ENCODE measurements around the gene PRRT3. TPM values are rescaled to one million over a fixed set of nuclear protein-coding genes. Genes with fewer than 3 reads are reported as not detected.

Gene PRRT3
- total and polyA plus RNA-seq, 2 of the 13 experiments (the other 11 are each of a cell fraction or from before 2014, with no cell fraction given), result 0.22 to 0.44 TPM

DNA sequence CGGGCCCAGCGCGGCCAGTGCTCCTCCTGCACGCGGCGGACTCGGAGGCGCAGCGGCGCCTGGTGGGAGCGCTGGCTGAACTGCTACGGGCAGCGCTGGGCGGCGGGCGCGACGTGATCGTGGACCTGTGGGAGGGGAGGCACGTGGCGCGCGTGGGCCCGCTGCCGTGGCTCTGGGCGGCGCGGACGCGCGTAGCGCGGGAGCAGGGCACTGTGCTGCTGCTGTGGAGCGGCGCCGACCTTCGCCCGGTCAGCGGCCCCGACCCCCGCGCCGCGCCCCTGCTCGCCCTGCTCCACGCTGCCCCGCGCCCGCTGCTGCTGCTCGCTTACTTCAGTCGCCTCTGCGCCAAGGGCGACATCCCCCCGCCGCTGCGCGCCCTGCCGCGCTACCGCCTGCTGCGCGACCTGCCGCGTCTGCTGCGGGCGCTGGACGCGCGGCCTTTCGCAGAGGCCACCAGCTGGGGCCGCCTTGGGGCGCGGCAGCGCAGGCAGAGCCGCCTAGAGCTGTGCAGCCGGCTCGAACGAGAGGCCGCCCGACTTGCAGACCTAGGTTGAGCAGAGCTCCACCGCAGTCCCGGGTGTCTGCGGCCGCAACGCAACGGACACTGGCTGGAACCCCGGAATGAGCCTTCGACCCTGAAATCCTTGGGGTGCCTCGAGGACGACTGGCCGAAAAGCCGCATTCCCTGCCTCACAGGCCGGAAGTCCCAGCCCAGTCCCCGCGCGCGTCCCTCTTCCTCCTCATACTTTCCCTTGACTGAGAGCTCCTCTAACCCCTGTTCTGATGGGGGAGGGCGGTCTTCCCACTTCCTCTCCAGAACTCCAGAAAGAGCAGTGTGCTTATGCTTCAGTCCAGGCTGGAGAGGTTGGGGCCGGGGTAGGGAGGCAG is 36.7 kb downstream of the PRRT3 start (continued):
- peak; percentile 59; the same call in 1 of the 2 replicates for TF ChIP-seq ETV6 (CRISPR knock-in tag; conservative IDR thresholded peaks at IDR 0.05)
- 0 out of 2 replicates have a peak, but pooled peaks have one; percentile 3 for TF ChIP-seq DPF2 (CRISPR knock-in tag; IDR thresholded peaks at IDR 0.05; ENCODE audit: borderline replicate concordance, low read depth)
- no peak for TF ChIP-seq ZNF7 (CRISPR knock-in tag; IDR thresholded peaks at IDR 0.05)
- no peak for TF ChIP-seq PRDM4 (CRISPR knock-in tag; IDR thresholded peaks at IDR 0.05; ENCODE audit: borderline replicate concordance)
- TF ChIP-seq GFI1 (CRISPR knock-in tag; IDR thresholded peaks at IDR 0.05; ENCODE audit: borderline replicate concordance), result peak; percentile 69; the same call in 1 of the 2 replicates
- TF ChIP-seq ZNF563 (CRISPR knock-in tag; IDR thresholded peaks at IDR 0.05), result peak; percentile 93
- TF ChIP-seq RFX5 (IDR thresholded peaks at IDR 0.05; ENCODE audit: low read depth, low read length), result no peak

DNA sequence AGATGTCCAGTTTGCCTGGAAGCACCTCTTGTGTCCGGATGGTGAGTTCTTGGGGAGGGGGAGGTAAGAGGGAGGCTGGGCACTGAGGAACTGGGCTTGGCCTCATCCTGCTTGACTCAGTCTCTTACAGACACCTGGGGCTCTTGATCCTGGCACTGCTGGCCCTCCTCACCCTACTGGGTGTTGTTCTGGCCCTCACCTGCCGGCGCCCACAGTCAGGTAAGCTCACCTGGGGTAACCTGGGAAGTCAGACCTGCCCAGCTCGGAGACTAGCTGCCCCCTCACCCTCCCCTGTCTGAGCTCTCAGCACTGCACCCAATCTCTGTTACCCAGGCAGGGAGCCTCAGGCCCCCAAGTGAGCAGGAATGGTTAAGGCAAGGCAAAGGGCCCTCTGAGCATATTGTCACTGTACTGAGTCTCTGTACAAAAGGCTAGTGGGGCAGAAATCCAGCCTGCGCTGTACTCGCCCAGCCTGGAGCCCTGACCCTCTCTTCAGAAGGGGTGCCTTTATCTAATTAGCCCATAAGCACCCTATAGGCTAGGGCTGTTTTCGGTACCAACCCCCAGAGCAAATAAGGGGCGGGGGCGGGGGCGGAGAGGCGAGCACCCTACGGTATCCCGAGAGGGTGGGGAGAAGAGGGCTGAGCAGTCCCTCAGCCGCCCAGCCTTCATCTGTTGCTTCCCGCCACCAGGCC is 37.5 kb downstream of the PRRT3 start:
- peaks cover 3% of the 10 kb centered on the region for H3K79me2 ChIP-seq (ENCODE audit: insufficient read depth, low read length)
- H3K4me1 ChIP-seq (ENCODE audit: insufficient read depth, low read length), result peaks cover 38% of the 10 kb centered on the region
- in situ Hi-C loops (cut with HindIII; ENCODE audit: extremely low pct_ligation_motif_present, low pct_unique_long_range_greater_than_20kb) (no loop called here), intact Hi-C loops (cut with micrococcal nuclease; ENCODE audit: unreplicated experiment) (loop anchor here (1.0 to 5.0 kb wide), 3 partner anchors 16 to 52 kb away; no protein-coding TSS in a partner anchor)
- BruUV-seq (replicated peaks), result TSS peak; percentile 63
- ChIA-PET CTCF (ENCODE audit: low intra/inter-chr PET ratio, low total read pairs) (interaction anchor here (0.7 to 2.1 kb wide), 3 partner anchors 11 to 66 kb away, joined by 3 to 14 read pairs (median 5); no protein-coding TSS in a partner anchor), POLR2A (interaction anchor here (1.0 to 9.0 kb wide), 8 partner anchors 14 to 53 kb away, joined by 3 to 298 read pairs (median 19); partner anchors contain the start of genes CRELD1 and IL17RE)
- H3K9ac ChIP-seq (ENCODE audit: insufficient read depth, low read depth, low read length), result peak overlapping the region; percentile 80
- no peaks in the 10 kb centered on the region for H3K27me3 ChIP-seq (ENCODE audit: control insufficient read depth in 1 of 2, insufficient read depth in 2 of 2, low read length in 2 of 2)
- 50% methylated on average over 1 of the region's 15 CpGs for WGBS (ENCODE audit: low lambda C conversion rate)
- H3K36me3 ChIP-seq (replicated peaks in 1 of 2; ENCODE audit: control insufficient read depth in 1 of 2, insufficient read depth in 2 of 2, low read length in 2 of 2), result peaks cover 5 to 12% of the 10 kb centered on the region in 2 experiments; a peak in 3 of 5 replicates
- DNase-seq (ENCODE audit: low spot score) (peak; percentile 44), ATAC-seq (peak; percentile 65), FAIRE-seq (peak; percentile 34)
- no peaks in the 10 kb centered on the region for H3K9me3 ChIP-seq (ENCODE audit: low read length)
- H2AFZ ChIP-seq (ENCODE audit: low read length), result no peak overlapping the region
- H3K27ac ChIP-seq (ENCODE audit: extremely low read length, insufficient read depth, low read length), result peak overlapping the region; percentile 90
- no peaks in the 10 kb centered on the region for H4K20me1 ChIP-seq (ENCODE audit: insufficient read depth, low read length)
- H3K4me3 ChIP-seq (replicated peaks in 1 of 3; ENCODE audit: insufficient read depth in 1 of 3, low read depth in 2 of 3, low read length in 3 of 3), result peak overlapping the region; percentile 55 to 86 (median 83); a peak in 5 of 6 replicates
- H3K4me2 ChIP-seq (ENCODE audit: low read depth, low read length), result peak overlapping the region; percentile 100
- no peak for TF ChIP-seq NFIB (CRISPR knock-in tag; IDR thresholded peaks at IDR 0.05; ENCODE audit: borderline replicate concordance)
- TF ChIP-seq MTF2 (CRISPR knock-in tag; IDR thresholded peaks at IDR 0.05; ENCODE audit: borderline replicate concordance), result no peak
- 0 out of 2 replicates have a peak, but pooled peaks have one; percentile 28 for TF ChIP-seq ZNF501 (CRISPR knock-in tag; IDR thresholded peaks at IDR 0.05)
- TF ChIP-seq, protein P1, sequence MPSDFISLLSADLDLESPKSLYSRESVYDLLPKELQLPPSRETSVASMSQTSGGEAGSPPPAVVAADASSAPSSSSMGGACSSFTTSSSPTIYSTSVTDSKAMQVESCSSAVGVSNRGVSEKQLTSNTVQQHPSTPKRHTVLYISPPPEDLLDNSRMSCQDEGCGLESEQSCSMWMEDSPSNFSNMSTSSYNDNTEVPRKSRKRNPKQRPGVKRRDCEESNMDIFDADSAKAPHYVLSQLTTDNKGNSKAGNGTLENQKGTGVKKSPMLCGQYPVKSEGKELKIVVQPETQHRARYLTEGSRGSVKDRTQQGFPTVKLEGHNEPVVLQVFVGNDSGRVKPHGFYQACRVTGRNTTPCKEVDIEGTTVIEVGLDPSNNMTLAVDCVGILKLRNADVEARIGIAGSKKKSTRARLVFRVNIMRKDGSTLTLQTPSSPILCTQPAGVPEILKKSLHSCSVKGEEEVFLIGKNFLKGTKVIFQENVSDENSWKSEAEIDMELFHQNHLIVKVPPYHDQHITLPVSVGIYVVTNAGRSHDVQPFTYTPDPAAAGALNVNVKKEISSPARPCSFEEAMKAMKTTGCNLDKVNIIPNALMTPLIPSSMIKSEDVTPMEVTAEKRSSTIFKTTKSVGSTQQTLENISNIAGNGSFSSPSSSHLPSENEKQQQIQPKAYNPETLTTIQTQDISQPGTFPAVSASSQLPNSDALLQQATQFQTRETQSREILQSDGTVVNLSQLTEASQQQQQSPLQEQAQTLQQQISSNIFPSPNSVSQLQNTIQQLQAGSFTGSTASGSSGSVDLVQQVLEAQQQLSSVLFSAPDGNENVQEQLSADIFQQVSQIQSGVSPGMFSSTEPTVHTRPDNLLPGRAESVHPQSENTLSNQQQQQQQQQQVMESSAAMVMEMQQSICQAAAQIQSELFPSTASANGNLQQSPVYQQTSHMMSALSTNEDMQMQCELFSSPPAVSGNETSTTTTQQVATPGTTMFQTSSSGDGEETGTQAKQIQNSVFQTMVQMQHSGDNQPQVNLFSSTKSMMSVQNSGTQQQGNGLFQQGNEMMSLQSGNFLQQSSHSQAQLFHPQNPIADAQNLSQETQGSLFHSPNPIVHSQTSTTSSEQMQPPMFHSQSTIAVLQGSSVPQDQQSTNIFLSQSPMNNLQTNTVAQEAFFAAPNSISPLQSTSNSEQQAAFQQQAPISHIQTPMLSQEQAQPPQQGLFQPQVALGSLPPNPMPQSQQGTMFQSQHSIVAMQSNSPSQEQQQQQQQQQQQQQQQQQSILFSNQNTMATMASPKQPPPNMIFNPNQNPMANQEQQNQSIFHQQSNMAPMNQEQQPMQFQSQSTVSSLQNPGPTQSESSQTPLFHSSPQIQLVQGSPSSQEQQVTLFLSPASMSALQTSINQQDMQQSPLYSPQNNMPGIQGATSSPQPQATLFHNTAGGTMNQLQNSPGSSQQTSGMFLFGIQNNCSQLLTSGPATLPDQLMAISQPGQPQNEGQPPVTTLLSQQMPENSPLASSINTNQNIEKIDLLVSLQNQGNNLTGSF (CRISPR knock-in tag; IDR thresholded peaks at IDR 0.05), result no peak
- 0 out of 2 replicates have a peak, but pooled peaks have one; percentile 14 for TF ChIP-seq ONECUT2 (CRISPR knock-in tag; IDR thresholded peaks at IDR 0.05)

Measured in HepG2 (cell line).